Stimulated activated CD8-positive, alpha-beta memory T cell treated with anti-CD3 and anti-CD28 coated beads, Interleukin-2, amount 100 ng/mL, for 1 hour (primary cell): Measurements from ENCODE around the gene KAT7.

ENCODE experiments used
- DNase-seq, 2 donors: peaks; one replicate each; pipeline ENCODE4 v3.0.0-alpha.2; 2020; ENCODE audit warnings: low read depth in 2 of 2

The KAT7 gene

DNA sequence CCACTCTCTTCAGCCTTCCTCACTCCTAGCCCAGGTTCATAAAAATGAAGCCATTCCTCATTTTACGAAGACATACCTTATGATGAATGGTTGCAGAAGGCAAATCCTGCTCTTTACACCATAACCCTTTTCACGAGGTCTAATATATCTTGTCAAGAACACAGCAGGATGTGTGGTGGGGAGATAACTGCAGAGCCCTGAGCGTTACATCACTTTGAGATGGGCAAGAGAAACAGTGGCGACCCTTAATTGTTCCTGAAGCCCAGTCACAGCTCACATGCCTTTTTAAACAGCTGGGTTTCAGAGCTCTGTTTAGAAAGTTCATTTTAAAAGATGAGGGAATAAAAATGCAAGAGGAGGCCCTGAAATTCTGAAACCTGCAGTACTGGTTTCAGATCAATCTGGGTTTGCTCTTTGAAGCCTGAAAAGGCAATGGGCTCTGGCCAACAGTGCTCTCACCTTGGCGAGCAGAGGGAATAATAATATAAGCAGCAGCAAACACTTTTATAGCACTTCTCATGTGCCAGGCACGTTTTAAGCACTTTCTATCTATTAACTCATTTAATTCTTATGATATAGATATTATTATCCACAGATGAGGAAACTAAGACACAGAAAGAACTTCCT, 27.4 kb upstream of the KAT7 start:
- no peak for DNase-seq

DNA sequence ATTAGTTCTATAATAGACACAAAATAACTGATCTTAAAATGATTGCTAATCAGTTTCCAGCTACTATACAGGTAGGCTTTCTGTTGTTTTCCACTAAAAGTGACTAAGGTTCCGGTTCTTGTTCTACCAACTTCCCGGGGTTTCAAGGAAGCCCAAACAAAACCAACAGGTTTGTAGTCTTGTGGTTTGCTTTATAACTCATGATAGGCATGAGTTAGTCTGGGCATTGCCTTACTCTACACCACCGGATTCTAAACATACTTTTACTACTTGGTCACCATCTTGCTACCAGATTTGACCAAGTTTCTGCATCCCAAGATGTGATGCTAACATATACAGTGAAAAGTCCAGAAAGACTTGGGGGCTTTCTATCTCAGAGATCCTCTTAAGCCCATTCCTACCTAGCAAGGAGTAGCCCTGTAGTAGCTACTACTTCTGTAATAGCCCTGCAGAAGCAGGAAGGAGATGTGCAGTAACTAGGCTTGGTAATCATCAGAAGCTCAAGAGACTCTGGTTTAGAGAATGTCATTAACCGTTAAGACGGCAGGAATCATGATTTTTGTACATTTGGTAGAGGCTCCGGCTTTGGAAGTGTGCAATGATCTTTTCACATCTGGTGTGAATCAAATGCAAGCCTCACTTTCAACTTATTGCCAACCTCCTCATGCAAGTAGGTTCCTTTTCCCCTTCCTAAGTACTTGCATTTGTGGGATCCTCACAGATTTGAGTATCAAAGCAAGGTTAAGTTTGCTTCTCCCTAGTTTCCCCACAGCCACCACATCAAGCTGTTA, 26.1 kb upstream of the KAT7 start:
- DNase-seq: no peak

DNA sequence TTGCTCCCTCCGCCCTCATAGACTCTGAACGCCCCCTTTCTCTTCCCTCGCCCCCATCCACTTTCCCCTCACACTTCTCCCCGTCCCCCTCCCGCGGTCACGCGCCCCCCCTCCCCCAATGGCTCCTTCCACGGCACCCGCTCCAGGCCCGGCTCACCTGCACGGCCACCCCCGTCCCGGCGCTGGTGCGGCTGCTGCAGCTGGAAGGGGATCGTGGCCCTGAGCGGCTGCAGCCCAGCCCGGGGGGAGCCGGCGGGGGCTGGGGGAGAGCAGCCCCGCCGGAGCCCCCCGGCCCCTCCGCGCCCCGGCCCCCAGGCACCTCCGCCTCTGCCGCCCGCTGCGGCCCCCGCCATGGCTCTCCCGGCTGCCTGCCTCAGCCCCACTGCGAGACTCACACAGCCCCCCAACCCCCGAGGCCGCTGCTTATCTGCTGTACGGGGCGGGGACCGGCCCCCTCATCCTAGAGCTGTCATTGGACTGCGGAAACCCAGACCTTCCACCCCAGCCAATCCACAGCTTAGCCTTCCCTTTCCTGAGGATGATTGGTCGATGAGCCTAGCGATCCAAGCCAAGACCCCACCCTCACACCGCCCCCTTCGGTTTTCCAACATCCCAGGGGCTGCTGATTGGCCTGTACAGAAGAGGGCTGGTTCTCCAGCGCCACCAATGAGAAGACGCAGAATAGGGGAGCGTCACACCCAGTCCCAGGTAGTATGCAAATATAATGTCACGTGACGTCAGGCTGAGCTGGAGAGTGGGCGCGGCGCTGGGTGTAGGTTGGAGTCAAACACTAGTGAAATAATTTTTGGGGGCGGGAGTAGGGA, 24.5 kb upstream of the KAT7 start, which contains the start of gene FAM117A:
Gene FAM117A (minus strand): TSS at position 397 of the 824 bp plus-strand sequence. CDS start 44 bp downstream, at position 353.
- DNase-seq: peak; percentile 87 to 89

DNA sequence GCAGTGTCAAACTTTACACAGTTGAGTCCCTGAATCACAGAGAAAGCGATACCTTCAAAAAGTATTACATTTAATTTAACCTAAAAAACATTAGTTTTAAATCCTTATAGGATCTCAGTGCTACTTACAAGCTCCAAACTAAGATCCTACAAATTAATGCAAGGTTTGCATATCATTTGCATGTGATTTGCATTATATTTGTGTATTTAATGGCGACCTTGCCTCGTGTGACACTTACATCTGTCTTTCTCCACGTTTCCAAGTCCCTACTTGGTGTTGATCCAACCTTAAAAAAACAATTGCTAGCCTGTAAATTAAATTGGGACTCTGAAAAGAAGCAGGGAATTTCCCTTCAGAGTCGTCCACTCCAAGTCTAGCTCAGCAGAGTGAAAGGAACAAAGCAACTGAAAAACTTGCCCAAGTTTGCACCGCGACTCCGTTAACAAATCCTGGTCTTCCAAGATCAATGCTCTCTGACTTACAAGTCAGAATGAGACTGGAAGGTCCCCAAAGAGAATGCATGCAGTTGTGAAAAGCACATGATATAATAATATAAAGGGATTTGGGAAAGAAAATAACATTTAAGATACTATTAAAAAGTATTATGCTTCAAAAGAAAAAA, 23.8 kb upstream of the KAT7 start:
- no peak for DNase-seq

DNA sequence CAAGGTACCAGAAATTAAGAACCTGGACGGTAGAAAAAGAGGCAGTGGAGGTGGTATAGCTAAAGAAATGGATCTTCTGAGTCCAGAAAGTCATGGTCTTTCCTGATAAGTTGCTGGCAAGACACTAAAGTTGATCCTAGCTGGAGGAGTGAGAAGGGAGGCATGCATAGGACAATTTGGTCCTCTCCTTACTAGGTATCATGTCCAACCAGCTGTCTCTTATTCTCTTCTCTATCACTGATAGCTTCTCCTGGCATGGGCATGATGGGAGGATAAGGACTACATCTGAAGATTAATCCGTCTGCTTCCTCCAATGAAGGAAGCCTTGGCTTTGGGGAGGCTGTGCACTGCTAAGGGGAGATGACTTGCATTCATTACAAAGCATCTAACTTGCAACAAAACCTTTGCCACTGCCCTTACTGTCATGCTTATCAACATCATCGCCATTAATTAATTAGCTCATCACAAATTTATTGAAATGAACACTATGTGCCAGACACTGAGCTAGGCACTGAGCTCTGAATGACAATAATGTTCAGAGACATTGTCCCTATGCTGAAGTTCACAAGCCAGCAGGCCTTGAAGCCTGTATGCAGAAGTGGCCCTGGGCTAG, 21.5 kb upstream of the KAT7 start:
- DNase-seq: no peak

DNA sequence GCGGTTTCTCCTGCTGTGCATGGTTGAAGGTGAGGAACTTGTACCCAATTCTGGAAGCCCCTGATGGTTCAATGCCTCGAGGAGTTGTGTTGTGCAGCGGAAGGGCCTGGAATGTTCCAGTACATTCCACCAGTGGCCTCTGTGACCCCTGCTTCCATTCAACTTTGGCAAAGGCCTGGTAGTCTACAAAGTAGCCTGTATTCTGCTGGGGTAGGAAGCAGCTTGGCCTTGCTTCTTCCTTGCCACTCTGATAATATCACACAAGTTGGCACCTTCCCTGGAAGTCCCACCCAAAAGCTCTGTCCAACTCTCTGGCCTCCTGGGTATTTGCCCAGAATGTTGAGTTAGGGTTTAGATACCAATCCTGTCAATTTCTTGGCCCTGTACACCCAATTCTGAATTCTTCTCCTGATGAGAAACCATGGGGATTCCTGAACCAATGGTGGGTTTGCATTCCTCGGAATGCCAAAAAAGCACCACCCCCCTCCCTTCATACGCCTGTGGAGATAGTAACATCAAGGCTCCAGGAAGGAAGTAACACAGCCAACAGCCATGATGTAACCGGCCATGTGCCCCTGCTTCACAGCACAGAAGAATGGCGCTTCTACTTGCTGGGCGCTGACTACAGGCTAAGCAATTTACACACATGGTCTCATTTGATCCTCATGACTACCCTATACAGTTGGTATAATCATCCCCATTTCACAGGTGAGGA, 12.8 kb upstream of the KAT7 start:
- no peak for DNase-seq

DNA sequence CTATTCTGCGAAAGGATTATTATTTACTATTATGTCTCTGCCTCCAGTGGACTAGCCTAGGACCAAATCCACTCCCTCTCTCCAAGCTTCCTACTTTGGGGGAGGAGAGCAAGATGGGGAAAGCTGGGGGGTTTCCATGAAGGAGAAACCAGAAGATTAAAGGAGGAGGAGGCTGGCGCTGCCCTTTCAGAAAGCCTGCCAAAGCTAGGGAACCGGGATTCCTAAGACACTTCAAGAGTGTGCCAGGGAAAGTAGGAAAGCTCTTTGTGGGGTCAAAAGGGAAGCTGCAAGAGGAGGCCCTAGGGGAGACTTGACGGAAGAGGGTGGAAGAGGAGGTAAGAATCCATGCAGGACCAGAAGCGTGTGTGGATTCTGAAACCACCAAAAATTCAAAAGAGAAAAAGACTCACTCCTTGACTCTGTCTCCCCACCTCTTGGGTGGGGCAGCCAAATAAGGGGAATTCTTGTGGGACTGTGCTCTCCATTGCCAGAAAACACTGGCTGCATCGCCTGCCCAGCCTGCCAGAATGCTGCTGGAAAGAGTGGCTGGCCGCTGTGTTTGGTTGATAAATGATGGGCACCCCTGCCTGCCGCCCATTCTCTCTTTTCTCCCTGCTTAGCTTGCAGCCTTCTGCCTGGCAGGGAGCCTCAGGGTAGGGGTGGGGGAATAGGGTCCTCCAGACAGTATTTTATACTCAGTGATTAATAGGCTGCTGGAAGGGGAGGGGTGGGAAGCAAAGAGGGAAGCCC, 11.8 kb upstream of the KAT7 start:
- DNase-seq: no peak

DNA sequence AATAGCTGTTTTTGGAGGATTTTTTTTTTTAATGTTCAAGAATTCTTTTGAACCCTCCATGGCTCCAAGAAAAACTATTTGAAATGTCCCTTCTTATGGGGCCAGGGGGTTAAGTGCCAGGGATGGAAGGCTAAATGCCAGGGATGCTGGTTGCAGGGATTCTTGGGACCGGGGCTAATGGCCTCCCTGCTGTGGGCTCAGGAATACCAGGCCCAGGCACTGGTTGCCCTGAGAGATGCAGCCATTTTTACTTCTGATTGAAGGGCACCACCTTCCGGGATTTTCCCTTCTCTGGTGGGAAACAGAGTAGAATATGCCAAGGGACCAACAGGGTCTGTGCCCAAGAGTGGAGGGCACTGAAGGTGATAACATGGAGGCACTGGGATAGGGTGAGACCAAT, 10.9 kb upstream of the KAT7 start:
- no peak for DNase-seq

DNA sequence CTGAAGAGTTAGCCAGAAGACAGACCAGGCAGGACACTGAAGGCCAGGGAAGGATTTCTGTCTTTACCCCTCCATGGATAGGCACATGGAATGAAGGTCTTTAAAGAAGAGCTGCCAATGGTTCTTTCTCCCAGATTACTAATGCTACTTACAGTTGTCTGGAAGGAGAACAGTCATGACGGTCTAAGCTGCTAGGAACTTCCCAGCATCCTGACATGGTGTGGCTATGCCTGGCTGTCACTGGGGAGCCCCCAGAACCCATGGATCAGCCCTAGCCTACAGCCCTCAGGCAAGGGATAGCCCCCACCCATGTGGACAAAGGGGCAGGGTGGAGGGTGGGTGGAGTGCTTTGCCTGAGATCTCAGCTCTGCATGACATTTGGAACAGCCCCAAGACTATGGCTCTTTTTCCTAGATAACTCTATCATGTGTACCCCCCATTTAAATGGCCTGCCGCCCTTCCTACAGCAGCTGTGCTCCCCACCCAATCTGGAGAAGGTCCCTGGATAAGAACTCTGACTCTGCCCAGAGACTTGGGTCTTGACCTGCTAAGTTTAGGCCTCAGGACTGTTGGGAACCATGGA, 9.2 kb upstream of the KAT7 start:
- no peak for DNase-seq

DNA sequence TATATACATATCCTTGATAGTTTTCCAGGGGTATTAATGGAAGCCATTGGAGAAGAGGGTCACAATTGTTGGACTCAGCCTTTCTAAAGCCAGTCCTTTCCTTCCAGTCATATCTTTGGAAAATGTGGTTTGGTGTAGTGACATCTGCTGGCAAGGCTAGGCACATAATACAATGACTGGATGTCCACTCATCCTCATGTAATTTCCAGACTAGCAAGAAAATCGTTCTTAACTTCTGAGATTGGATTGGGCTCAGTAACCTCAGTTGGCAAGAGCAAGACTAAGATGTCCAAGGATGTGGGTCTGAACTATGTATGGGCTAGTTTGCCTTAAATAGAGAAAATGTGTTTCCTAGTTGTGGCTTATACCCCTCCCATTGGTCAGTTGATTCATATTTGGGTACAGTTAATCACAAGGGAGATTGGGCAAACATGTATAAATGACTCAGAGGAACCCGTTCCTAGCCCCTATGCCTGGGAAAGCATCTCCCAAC, 8.7 kb upstream of the KAT7 start:
- DNase-seq: no peak

DNA sequence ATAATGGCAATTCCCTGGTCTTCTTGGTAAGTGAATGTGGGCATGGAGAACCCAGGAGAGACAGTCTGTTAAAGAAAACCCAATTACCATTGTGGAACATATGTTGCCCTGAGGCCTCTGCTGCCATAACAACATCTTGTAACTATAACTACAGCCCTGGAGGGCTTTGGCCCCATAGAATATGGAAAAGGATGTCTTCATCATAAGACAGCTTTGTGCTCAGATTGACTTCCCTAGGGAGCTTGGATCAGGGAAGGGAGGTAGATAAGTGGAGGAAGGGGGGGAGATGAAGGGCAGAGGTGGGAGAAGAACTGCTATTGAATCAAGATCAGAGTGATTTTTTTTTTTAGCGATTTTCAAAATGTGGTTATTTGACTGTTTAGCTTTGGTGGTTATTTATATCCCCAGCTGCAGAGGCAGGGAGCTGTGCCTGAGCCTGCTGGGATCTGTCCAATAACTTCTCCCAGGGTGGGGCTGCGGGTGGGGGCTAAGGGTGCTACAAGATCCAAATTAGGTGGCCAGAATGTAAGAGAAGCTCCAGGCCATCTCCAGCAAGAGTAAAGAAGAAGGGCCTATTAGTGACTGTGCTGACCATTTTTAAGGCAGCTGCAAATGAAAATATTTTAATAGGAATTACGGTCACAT, 5.3 kb upstream of the KAT7 start:
- no peak for DNase-seq

DNA sequence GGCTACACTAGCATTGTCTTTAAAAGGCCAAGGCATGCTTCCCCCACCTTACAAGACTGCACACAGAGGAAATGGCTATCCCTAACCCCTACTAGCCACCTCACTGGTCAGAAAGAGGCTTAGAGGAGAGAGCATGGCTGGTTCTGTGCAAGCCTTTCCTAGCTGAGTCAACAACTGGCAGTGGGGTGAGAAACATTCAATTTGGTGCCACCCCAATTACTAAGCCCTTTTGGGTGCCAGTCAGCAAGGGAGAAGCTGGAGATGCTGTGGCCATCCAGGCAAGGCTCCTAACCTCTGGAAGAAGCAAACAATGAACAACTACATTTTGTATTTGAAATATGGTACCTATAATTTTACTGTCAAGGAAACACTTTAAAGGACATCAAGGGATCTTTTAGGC, 4.7 kb upstream of the KAT7 start:
- no peak for DNase-seq

DNA sequence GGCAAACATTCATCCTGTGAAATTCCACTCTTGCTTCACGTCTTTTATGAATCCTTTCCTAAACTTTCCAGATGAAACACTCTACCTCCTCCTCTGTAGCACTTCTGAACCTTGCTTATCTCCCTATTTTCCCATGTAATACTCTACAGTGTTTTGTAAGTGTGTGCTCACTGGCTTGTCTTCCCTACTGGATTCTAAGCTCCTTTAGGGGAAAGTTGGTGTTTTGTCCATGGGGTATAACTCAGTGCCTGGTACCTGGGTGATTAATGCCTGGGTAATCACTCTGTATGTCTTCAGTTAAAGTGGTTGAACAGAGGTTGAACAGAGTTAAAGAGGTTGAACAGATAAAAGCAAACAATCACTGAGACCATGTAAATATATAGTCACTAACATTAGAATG, 3.8 kb upstream of the KAT7 start:
- no peak for DNase-seq

DNA sequence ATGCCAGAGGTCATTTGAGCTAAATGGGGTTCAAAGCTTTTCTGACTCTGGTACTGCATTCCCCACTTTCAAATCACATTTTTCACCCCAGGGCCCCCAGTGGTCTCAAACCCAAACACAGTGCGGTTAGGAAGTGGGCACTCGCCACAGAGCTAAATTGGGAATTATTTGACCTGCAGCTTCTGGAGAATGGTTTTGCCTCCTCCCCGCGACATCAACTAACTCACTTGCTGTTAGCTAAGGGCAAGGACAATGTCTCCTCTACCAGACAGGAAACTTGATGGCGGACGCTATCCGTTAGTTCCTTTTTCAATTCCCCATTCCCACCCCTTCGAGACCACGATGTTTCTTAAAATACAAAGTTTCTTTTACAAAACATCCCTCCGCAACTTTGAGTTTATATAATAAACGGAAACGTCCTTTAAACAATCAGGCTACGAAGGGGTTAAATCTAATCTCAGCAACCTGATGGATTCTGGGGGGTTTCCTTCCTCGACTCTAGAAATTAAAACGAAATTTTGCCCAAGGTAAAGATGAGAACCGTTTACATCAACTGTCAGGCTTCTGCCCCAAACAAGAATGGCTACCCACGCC, 500 bp upstream of the KAT7 start:
- DNase-seq: no peak

DNA sequence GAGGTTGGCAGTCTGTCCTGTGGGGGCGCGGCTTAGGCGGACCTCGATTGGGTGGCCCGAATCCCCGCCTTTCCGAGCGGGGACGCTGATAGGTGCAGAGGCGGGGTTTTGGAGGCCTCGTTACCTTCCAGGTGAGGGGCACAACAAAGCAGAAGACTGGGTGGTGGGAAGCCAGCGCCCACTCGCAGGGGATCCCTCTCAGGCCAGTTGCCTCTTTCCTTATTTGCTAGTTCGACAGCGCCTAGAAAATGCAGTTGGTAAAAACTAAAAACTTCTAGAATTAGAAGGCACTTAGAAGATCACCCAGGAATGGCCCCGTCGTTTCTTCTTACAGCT, 730 bp downstream of the KAT7 start:
- no peak for DNase-seq

DNA sequence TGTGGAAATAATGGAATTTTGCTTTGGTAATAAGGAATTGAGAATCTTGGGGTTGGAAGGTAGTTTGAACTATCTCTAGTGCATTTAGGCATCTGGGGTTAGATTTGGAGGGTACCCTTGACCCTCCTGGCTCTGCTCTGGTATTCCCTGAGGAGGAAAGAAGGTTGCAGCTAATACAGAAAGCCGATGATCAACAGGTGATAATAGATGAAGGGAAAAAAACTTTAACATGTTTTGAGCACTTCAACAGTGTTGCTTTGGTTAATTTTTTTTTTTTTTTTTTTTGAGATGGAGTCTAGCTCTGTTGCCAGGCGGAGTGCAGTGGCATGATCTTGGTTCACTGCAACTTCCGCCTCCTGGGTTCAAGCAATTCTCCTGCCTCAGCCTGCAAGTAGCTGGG, 4.8 kb downstream of the KAT7 start:
- no peak for DNase-seq

DNA sequence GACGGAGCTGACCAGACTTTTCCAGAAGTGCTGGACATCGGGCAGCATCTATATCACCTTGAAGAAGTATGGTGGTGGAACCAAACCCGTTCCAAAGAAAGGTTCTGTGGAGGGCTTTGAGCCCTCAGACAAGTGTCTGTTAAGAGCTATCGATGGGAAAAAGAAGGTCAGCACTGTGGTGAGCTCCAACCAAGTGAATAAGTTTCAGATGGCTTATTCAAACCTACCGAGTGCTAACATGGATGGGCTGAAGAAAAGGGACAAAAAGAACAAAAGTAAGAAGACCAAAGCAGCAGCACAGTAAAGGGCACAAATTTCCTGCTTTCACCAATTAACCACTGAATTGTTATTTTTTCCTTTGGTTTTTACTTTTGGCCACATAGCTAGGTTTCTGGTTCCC, 6.9 kb downstream of the KAT7 start:
- no peak for DNase-seq

DNA sequence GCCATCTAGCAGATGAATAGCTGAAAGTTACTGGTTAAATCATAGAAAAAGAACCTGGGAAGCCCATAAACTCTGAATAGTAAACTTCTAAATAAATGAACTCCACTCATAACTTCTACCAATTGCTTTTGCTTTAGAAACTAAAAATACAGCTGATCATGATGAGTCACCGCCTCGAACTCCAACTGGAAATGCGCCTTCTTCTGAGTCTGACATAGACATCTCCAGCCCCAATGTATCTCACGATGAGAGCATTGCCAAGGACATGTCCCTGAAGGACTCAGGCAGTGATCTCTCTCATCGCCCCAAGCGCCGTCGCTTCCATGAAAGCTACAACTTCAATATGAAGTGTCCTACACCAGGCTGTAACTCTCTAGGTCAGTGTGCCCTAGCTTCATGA, 9.7 kb downstream of the KAT7 start:
- DNase-seq: no peak

DNA sequence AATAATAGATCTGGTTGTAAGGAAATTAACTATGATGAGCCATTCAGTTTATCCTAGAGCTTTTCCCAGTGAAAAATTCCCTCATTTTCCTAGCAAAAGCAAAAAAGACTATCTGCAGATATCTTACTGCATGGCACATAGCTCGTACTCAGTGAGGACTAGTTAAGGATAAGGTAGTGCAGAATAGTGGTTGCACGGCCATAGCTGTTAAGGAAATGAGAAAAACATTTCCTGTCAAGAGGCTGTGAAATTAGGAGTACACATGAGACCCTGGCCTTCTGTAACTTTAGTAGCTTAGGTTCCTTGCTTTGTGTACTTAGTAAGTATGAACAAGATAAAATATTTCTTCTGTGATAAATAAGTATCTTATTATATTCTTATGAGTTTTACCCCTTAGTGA, 10.3 kb downstream of the KAT7 start:
- DNase-seq: no peak
